C4-2B (cell line): Measurements from ENCODE around the gene MKLN1.

Experiments
- ZFX ChIP-seq: fragments of 450-650 bp; IDR thresholded peaks from 2 replicates; pipeline ENCODE4 v1.6.1; 2017
- TF ChIP-seq, protein P1 (sequence below): fragments of 450-650 bp; conservative IDR thresholded peaks from 2 replicates; pipeline ENCODE4 v1.5.1; 2017; ENCODE audit warnings: mild to moderate bottlenecking

DNA sequence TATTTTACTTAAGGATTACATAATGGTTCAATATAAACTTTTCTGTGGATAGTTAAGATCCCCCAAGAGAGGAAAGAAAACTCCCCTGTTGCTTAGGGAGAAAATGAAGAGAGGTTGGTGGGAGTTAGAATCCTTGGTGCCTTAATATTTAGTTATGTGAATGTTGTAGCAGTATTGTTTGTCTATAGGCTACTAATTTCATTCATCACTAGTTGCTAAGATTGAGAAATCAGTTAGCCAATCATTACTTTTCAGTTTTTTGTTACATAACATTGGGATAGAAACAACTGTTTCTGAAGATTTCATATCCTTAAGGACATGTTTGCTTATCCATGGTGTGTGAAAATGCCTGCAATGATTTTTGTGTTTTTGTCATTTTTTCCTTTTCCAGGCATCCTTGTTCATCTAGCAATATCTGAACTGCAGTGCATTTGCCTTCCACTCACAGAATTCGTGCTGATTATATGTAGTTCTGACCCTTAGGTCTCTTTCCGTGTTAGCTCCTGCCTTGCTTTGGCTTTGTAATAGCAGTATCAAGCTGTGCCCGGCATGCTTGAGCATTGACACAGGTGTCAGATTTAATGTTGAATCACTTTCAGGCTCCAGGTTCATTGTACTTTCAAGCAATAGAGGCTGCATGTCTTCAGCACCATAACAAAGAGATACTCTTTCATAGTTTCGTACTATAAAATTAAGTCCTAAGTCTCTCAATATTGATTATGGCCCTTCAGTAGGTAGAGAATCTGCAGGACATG, 143.8 kb downstream of the MKLN1 start:
- TF ChIP-seq, protein P1, sequence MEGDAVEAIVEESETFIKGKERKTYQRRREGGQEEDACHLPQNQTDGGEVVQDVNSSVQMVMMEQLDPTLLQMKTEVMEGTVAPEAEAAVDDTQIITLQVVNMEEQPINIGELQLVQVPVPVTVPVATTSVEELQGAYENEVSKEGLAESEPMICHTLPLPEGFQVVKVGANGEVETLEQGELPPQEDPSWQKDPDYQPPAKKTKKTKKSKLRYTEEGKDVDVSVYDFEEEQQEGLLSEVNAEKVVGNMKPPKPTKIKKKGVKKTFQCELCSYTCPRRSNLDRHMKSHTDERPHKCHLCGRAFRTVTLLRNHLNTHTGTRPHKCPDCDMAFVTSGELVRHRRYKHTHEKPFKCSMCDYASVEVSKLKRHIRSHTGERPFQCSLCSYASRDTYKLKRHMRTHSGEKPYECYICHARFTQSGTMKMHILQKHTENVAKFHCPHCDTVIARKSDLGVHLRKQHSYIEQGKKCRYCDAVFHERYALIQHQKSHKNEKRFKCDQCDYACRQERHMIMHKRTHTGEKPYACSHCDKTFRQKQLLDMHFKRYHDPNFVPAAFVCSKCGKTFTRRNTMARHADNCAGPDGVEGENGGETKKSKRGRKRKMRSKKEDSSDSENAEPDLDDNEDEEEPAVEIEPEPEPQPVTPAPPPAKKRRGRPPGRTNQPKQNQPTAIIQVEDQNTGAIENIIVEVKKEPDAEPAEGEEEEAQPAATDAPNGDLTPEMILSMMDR, result no peak
- TF ChIP-seq ZFX, result no peak
